Inflammatory macrophage treated with lipopolysaccharide for 1 hour (primary cell): ENCODE data around the gene RARRES1.

Experiments
- DNase-seq, 2 donors: peaks; one replicate each; pipeline ENCODE4 v3.0.0-alpha.2; 2020 to 2022

Gene RARRES1, protein sequence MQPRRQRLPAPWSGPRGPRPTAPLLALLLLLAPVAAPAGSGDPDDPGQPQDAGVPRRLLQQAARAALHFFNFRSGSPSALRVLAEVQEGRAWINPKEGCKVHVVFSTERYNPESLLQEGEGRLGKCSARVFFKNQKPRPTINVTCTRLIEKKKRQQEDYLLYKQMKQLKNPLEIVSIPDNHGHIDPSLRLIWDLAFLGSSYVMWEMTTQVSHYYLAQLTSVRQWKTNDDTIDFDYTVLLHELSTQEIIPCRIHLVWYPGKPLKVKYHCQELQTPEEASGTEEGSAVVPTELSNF

DNA sequence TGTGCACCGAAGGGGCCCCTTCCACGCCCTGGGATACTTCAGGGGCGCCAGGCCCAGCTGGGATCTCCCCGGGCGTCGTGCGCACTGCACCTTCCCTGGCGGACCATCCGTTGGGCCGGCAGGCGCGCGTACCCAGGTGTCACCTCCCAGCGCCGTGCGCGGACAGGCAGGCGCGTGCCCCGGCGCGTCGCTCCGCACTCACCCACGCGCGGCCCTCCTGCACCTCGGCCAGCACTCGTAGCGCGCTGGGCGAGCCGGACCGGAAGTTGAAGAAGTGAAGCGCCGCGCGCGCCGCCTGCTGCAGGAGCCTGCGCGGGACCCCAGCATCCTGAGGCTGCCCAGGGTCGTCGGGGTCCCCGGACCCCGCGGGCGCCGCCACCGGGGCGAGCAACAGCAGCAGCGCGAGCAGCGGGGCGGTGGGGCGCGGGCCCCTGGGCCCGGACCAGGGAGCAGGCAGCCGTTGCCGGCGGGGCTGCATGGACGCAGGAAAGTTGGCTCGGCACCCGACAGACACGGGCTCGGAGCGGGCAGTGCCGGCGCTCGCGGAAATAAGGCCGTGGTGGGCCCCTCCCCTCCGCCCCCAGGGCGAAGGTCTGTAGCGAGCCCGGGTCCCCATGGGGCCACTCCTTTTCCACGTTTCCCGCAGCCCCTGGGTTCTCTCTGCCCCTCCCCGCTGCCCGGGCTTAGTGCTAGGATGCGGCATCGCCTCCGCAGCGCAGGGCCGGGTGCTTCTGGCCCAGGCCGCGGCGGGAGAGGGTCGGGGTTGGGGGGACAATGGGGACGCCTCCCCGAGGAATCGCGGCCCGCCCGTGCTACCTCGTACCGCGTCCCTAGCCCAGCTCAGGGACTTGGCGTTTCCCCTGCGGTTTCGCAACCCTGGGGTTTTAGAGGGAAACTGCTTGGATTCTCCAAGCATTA, at the start of gene RARRES1:
Gene RARRES1 (minus strand): TSS at position 520 of the 918 bp plus-strand sequence. CDS start 42 bp downstream, at position 478.
- DNase-seq: peak; percentile 84 to 89

DNA sequence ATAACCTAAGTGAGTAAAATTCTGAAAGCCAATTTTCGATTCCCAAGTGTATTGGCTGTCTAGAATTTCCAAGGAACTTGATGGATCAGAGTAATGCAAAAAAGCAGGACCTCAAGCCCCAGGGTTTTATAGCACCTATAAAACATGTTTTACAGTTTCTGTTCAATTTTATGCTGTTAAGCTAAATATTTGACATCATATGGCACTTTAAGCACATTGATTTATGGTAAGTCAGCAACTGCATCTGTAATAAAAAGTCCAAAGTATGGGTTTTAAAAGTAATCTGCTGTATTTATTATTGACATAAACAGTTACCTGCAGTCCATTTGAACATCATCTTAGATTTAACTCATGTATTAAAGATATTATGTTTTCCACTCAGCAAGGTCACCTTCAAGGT, 49.6 kb upstream of the RARRES1 start:
- DNase-seq: no peak

DNA sequence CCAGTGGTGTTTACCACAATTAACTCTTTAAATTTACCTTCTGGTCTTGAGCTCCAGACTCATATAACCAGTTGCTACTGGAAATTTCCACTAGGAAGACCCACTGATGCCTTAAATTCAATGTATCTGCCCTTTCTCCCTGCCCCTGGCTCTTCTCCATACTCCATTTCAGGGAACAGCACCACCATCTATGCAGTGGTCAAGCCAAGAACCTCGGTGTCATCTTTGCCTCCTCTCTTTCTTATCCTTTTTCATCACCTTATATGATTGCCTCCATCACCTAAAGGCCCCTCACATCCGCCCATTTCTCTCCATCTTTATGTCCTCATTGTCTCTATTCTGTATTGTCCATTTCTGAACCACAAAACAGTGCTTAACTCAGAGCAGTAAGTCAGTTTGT, 48.9 kb upstream of the RARRES1 start:
- no peak for DNase-seq

DNA sequence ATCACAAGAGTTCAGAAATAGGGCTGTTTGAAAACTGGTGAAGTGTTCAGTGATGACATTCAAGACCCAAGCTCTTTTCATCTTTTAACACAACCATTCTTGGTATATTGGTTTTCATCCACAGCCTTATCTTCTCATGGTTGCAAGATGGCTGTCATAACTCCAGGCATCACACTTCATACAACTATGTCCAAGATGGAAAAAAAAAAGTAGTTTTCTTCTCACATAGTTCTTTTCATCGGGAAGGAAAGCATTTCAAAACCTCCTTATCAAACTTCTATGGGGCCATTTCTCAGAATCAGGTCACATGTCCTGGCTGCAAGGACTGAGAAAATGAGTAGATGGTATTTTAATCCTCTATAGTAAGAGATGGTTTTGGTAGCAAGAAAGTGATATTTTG, 48.5 kb upstream of the RARRES1 start:
- no peak for DNase-seq

DNA sequence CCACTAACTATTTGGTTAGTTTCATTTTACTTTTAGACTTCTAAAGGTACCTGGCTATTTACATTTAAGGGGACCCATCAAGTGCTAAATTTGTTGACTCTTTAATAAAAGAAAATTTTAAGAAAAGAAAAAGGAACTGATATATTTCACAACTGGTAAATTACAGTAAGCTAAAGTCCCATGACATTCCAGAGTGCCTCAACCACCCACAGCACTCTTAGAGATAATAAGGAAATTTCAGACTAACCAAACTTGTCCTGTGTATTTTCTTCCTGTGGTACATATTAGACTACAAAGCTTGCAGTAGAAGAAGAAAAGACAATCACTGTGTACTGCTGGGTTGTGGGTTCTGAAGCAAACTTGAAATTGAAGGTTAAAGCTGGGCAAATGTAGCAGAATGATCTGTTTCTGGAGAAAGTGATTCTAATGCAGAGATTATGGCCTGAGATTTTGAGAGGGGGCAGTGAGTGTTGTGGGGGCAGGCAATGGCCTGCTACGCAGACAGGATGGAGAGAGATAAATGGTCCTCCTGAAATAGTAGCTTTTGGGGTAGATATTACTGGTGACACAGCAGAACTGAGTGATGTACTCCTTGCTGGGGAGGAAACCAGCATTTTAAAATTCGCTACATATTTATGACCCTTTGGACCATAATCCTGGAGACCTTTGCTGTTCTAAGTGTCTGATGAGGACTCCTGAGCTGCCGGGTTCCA, 45.1 kb upstream of the RARRES1 start:
- peak; percentile 65 to 83 for DNase-seq

DNA sequence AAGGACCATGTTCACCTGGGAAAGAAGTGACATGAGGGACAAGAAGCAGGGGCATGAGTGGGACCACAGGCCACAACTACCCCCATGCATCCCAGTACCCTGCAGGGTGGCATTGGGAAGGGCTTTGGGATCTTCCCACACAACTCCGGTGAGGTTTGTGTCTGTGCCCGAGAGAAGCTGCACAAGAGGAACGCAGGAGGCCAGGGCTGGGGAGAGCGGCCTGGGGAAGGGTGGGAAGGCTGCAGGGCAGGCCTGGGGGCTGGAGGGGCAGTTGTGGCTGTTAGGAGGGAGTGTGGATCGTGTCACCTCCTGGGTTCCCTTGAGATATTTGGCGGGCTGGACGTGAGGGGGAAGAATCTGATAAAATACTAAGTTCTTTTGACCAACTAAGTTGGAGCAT, 44.3 kb upstream of the RARRES1 start:
- no peak for DNase-seq

DNA sequence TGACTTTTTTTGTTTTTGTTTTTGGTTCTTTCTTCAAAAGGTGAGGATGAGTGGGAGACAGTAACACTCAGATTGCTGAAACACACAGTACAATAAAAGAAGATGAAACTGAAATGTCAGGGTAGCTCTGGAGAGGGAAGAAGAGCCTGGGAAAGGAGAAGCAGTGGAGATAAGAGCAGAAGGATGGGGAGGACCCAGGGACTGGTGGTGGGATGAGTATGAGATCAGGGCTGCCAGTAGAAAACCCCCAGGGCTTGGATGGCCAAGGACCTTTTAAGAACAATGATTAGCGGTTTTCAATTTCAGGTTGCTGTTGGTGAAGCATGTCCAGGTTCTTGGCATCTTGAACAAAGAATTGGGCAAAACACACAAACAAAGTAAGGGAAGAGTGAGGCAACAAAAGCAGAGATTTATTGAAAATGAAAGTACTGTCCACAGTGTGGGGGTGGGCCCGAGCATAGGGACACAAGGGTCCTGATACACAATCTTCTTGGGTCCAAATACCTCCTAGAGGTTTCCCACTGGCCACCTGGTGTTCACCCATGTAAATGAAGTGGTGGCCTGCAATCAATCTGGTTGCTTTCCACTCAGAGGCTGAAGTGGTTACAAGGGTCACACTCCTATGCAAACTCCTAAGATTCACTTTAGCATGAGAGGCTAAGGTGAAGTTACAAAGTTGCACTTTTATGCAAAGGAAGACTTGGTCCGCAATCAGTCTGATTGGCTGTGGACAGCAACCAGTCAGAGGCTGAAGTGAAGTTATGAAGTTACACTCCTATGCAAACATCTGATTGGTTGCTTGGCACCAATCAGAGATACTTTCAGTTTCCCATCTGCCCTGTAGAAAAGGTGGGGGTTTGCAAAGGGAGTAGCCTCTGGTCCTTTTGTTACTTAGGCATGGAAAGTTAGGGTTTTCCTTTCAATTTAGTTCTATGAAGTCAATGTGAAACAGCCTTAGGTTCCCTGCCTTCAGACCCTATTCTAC, 43.5 kb upstream of the RARRES1 start:
- peak; percentile 12 to 68 for DNase-seq

DNA sequence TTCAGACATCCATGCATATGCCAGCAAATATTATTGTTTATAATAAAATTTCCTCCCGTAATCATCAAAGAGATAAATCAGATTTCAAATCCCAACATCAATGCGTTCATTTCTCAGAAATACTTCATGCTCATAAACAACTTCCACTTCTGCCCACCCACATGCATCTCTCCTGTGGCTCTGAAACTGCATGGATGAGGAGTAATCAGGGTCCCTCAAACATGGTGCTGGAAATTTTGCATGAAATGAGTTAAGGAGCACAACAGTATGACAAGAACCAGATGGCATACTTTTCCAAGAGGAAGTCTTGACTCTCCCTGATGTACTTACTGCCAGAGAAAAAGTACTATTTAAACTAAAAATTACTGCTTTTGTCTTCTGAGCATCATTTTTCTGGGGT, 42.7 kb upstream of the RARRES1 start:
- DNase-seq: peak in 1 of 2 donors; percentile 31

DNA sequence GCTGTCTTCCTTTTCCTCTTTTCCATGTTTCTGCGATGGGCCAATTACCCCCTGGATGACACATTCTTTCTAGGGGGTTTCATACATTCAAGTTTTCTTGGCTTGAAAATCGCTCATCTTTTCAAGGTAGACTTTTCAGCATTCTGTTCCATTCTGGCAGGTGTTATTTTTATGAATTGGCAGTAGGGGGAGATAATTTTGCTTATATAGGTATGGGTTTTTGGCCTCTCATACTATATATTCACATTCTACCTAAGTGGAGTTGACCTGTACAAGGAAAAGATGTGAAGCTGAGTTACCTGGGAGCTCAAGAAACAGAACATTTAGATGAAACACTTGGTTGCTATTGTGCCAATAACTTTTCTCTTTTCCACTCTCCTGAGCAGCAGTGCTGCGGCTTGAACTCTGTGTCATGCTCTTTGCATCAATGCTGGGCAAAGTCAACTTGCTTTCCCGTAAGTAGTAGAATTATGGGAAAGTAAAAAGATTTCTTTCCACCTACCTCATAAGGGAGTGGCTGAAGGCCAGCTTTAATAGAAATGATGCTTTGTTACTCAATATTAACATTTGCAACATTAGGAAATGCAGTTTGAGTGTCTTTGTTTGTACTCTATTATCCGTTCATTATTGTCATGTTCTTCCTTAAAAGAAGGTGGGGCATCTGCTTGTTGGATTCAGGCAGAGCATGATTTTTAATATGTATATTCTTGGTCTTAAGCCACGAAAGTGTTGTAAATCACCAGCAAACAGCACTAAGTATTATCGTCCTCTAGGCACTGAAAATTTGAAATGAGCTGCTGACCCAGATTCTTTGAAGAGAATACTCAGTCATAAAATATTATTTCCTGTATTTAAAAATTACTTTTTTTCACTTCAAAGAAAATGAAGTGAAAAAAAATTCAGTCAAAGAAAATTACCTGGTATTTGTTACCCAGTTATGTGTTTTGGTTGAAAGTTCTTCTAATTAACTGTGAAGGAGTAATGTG, 41.9 kb upstream of the RARRES1 start:
- DNase-seq: no peak

DNA sequence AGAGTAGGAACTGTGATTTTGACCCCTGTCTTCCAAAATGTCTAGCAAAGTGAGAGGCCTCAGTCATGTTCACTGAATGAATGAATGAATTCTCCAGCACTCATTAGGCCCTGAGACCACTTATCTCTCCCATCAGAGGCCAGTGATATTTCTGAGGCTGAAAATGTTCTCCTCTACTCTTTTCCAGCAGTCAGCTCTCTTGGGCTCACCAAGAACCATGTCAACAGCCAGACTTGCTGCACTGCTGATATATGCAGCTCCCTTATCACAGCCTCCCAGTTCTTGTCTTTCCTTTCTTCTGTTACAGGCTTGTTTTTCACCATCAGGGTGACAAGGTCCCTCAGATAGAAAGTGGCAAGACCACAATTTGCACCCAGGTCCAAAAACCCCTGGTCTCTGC, 40.9 kb upstream of the RARRES1 start:
- DNase-seq: no peak

DNA sequence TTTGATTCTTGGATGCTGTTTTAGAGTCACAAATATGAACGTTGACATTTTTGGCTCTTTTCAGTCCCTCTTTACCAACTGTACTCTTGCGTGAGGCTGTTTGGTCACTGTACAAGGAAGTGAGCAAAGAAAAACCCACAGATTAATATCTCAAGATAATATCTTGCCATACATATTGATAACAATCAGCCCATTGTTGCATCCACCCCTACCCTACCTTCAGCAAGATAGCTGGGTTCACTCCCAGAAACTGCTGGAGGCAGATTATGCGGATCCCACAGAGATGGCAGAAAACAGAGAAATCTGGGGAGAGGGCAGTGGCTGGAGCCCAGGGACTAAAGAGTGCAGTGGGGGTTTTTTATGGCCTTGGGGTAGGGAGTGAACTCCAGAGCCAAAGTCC, 39.7 kb upstream of the RARRES1 start:
- DNase-seq: no peak

DNA sequence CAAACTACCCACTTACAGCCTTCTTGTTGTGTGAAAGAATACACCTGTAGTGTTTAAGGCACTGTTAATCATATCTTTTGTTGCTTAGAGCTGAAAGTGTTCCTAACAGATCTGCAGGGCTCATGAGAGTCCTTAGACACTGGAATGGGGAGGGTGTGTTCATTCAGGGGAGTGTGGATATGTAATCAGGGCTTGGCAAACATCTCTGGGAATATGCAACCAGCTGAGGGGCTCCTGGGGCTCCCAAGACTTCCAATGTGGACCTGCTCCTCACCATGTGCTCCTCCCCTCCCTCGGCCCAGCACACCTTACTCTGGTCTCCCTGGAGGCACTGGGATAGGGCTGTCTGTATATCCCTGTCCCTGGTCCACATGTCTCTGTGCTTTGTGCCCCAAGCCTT, 39.3 kb upstream of the RARRES1 start:
- no peak for DNase-seq

DNA sequence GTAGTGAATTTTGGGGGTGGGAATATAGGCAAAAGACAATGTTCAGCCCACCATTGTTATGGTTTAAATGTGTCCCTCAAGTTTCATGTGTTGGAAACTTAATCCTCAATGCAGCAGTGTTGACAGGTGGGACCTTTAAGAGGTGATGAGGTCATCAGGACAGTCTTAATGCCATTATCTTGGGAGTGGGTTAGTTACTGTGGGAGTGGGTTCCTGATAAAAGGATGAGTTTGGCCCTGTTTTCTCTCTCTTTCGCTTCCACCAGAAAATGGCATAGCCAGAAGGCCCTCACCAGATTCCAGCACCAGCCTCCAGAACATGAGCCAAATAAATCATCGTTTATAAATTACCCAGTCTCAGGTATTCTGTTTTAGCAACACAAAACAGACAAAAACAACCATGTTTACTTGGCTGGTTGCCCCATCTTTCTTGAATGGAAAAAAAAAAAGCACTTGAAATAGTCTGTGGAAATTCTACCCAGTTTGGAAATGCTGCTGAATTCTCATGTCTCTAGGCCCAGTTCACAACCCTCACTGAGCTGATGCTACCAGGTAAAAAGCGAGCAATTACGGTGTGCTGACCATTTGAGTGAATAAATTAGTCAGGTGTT, 38.6 kb upstream of the RARRES1 start:
- DNase-seq: no peak

DNA sequence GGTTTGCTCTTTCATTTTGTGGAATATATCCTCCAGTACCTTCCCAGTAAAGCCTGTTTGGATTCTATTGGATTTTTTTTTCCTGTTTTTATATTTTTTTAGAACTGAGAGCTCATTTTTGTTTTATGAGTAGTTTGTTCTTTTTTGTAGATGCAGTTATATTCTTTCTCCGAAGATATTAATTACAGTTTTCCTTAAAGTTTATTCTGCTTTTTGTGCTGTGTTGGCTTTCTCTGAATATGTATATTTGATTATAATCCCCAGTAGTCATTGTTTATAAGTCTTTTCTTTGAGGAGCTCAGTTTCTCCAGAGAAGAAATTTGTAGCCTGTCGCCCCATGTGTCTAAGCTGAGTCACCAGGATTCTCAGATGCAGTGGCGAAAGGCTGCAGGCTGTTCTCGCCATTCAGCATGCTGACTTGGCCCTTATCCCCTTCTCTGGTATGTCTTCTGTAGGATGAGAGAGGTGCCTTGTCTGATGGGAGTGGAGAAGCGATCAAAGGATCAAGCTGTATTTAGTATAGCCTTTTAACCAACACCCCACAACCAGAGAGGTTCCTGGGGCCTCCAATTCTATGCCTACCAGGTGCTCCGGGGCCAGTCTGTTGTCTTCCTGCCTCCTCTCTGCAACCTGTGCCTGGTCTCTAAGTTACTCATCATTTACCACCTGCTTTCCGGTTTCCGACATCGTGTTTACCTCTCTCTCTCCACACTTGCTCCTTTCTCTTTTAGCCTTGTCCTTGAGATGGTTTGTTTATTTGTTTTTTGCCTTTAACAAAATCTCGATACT, 37.9 kb upstream of the RARRES1 start:
- DNase-seq: no peak

DNA sequence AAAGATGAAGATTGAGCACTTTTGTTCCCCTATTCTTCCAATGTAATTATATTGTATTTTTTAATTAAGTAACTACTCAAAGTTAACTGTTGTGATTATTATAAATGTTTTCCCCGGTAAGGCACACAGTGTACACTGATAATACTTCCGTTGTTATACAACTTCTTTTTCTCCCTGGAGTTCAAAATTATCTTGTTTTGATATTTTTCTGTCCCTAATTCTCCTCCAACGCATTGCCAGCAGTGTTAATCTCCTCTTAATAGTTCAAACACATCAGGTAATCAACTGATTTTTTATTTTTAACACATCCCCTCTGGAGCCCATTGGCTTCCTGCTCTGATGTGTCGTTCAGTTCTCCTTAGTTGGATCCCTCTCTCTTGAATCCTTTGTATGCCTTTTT, 37.3 kb upstream of the RARRES1 start:
- DNase-seq: no peak

DNA sequence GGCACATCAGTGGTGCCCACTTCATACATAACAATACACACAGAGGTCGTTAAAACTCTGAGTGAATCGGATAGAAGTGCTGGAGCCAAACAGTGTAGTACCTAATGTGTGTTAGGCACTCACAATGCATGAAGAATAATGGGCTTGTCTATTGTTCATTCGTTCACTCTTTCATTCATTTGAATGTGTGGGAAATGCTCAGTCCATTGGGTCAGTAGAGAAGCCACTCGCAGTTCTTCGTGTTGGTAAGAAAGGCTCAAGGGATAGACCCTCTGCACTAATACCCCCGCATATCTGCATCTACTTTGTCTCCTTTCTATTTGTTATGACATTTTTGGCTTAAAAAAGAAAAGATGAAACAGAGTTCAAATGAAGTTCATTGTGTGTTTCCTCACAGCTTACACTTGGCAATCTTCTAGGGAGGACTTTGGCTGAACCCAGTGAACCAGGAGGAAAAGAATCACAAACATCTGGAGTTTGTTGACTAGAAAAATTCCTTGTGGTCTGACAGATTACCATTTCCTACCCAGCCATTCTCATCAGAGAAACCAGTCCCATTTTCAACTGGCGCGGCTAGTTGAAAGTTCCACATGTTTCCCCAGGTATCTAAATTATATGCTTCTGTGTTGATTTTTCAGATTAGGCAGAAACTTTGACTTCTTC, 36.8 kb upstream of the RARRES1 start:
- no peak for DNase-seq

DNA sequence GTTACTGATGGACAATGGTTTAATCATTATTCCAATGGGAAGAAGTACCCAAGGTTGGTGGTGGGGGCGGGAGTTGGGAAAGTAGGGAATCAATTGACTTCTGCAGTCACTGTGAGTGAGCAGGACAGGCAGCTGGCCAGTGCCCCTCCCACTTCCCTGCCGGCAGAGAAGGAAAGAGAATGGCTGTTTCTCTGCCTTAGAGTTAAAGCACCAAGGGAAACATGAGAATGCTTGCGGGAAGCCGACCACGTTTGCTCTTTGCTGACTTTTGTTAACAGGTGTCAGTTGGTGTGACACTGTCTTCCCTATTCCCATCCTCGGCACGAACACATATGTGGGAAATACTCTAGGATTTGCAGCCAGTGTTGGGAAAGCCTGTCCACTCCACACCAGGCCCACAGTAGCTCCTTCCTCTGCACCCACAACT, 36.1 kb upstream of the RARRES1 start:
- no peak for DNase-seq

DNA sequence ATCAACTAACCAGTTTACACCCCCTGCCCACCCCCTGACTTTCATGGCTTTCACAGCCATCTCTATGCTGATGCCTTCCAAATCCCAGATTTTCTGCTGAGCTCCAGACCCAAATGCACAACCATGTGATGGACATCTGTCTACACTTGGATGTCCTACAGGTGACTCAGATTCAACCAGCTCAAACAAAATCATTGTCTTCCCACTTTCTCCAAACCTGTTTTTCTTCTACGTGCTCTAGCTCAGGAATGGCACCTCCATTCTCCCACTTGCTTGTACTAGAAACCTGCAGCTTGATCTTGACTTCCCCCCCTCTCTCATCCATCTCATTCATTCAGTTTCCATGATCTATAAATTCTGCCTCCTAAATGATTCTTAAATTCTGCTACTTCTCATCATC, 34.1 kb upstream of the RARRES1 start:
- no peak for DNase-seq
